ENCODE results near the gene CDC45. TPM values are rescaled to one million over a fixed set of nuclear protein-coding genes. Genes with fewer than 3 reads are reported as not detected.

CDC45 gene
- total RNA-seq, 1 donor: 10.4 TPM

DNA sequence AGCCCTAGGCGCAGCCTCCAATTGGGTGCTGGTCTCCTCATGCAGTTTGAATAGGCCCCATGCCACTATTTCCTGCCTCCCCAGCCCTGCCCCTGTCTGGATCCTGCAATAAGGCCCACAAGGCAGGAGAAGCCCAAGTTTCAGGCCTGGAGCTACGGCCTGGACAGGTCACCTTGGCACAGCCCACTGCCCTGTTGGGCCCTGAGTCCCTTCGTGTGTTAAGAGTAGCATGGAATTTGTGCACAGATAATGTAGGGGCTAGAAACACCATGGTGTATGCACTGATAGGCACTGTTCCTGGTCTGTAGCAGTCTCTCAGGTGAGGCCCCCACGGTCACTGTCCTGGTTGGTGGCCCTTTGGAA lies 20.1 kb downstream of the CDC45 start:
- DNase-seq (ENCODE audit: low read depth): no peak
- H3K4me3 ChIP-seq (ENCODE audit: low read depth, low read length): no peak overlapping the region
- TF ChIP-seq, protein P1, sequence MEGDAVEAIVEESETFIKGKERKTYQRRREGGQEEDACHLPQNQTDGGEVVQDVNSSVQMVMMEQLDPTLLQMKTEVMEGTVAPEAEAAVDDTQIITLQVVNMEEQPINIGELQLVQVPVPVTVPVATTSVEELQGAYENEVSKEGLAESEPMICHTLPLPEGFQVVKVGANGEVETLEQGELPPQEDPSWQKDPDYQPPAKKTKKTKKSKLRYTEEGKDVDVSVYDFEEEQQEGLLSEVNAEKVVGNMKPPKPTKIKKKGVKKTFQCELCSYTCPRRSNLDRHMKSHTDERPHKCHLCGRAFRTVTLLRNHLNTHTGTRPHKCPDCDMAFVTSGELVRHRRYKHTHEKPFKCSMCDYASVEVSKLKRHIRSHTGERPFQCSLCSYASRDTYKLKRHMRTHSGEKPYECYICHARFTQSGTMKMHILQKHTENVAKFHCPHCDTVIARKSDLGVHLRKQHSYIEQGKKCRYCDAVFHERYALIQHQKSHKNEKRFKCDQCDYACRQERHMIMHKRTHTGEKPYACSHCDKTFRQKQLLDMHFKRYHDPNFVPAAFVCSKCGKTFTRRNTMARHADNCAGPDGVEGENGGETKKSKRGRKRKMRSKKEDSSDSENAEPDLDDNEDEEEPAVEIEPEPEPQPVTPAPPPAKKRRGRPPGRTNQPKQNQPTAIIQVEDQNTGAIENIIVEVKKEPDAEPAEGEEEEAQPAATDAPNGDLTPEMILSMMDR (IDR thresholded peaks at IDR 0.05; ENCODE audit: insufficient read depth, low read depth, low read length): no peak

DNA sequence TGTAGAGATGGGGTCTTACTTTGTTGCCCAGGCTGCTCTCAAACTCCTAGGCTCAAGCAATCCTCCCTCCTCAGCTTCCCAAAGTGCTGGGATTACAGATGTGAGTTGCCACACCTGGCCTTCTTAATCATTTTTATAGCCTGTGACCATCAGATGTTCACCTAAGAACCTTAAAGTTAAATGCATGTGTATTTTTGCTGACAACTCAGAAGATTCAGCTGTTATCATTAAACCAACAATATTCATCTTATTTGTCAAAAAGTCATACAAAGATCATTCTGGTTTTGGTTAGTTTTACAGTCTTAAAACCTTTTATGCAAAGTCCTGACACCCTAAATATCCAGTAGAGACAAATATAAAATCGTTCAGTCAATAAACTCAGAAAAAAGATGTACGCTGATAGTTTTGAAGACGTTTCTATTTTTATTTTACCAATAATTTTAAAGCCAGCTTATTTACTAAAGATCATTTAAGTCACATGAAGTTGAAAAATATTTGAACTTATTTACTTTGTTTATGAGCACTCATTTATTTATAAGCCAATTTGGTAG lies 22.3 kb downstream of the CDC45 start:
- DNase-seq (ENCODE audit: low read depth): no peak
- TF ChIP-seq, protein P1 (IDR thresholded peaks at IDR 0.05; ENCODE audit: insufficient read depth, low read depth, low read length): no peak
- H3K4me3 ChIP-seq (ENCODE audit: low read depth, low read length): no peak overlapping the region

DNA sequence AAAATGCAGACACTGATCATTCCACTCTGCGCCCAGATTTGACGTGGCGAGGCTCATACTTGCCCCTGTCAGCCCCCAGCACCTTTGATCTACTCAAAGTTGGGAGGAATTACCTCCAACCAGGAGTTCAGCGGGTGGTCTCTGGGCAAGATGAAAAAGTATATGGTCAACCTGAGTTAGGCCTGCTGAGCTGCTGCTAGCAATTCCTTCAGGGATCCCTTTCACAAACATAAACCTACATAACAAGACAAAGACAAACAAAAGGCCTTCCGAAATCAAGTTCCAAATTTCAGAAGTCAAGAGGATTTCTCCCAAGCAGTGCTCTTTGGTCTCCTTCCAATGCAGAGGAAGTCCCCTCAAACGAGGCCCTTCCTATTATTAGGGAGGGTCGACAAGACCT lies 23.6 kb downstream of the CDC45 start:
- TF ChIP-seq, protein P1 (IDR thresholded peaks at IDR 0.05; ENCODE audit: insufficient read depth, low read depth, low read length): no peak
- no peak overlapping the region for H3K4me3 ChIP-seq (ENCODE audit: low read depth, low read length)
- DNase-seq (ENCODE audit: low read depth): no peak

DNA sequence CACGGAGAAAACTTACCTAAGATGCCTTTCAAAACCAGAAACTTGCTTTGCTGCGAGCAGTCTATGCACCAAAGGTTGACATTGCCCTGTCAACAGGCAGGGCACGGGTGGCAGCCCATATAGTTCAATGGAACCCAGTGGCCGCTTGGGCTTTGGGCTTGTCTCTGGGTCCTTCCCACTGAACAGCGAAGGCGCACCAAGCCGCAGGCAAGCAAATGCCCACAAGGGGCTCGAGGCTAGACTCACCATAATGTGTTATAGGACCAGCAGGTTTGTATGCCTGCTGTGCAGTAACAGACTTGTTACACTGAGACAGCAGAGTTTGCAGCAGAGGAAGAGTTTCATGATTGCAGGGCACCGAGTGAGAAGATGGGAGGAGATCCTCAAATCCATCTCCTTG lies 24.1 kb downstream of the CDC45 start:
- TF ChIP-seq, protein P1 (IDR thresholded peaks at IDR 0.05; ENCODE audit: insufficient read depth, low read depth, low read length): no peak
- H3K4me3 ChIP-seq (ENCODE audit: low read depth, low read length): no peak overlapping the region
- DNase-seq (ENCODE audit: low read depth): no peak

DNA sequence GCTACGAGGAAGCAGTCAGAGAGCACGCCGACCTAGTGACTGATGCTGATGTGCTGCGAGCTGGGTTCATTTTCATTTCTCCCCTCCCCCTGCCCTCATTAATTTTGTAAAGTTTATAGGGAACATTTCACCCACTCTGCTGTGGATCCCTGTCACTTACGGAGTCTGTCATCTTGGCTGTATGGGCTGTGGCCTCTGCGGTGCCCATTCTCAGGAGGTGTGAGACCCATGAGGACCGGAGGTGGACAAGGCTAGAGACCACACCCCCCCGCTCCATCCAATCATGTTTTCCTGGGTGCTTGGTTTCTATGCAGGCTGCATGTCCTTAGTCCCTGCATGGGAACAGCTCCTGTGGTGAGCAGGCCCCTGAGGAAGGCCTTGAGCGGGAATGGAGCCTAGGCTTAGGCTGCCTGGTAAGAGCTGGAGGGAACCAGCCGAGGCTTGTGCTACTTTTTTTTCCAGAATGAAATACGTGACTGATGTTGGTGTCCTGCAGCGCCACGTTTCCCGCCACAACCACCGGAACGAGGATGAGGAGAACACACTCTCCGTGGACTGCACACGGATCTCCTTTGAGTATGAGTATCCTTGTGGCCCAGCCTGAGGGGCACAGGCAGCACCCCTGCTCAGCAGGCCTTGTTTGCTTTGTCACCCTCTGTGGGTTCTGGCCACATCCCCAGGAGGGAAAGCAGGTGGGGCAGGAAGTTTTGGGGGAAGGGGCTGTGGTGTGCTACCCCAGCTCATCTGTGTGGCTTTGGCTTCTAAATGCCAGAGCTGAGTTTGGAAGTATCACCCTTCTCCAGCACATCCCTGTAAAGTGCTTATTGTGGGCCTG lies 25.4 kb downstream of the CDC45 start:
- DNase-seq (ENCODE audit: low read depth): no peak
- TF ChIP-seq, protein P1 (IDR thresholded peaks at IDR 0.05; ENCODE audit: insufficient read depth, low read depth, low read length): no peak
- no peak overlapping the region for H3K4me3 ChIP-seq (ENCODE audit: low read depth, low read length)

DNA sequence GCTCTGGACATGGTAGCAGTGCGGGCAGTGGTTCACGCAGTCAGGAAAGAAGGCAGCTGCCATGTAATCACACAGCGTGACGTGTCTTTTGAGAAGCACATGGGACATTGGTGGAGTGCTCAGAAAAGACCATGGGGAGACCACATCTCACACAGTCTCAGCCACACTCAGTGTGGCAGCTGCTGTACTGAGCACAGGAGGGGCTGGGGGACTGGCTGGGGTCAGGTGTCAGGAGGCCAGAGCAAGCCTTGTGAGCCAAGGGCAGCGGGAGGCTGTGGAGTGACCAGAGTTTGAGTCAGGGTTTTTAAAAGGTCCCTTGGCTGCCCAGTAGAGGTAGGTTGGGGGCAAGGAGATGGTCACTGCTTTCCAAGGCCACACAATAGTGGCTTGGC lies 26.0 kb downstream of the CDC45 start:
- no peak for DNase-seq (ENCODE audit: low read depth)
- no peak overlapping the region for H3K4me3 ChIP-seq (ENCODE audit: low read depth, low read length)
- TF ChIP-seq, protein P1 (IDR thresholded peaks at IDR 0.05; ENCODE audit: insufficient read depth, low read depth, low read length): no peak

All from fibroblast of villous mesenchyme (primary cell).